Lower lobe of right lung (tissue), 2 donors: ENCODE results near the gene CTU2. TPM values are rescaled to one million over a fixed set of nuclear protein-coding genes. Genes with fewer than 3 reads are reported as not detected.

Experiments used
- ATAC-seq, 2 donors: fragments of 200-7000 bp; cut with Tn5 transposase; one replicate each; pipeline ENCODE4 v1.9.1; 2020 to 2022; ENCODE audit warnings: mild to moderate bottlenecking in 2 of 2, moderate library complexity in 2 of 2
- DNase-seq: peaks from one replicate; pipeline ENCODE4 v3.0.0-alpha.2; 2020
- H3K27ac ChIP-seq: fragments of 200-600 bp; one replicate; pipeline ENCODE4 v1.8.0; 2022
- H3K27me3 ChIP-seq: fragments of 200-600 bp; one replicate; pipeline ENCODE4 v1.8.0; 2022; ENCODE audit warnings: low read depth
- H3K36me3 ChIP-seq: fragments of 200-600 bp; one replicate; pipeline ENCODE4 v1.8.0; 2022; ENCODE audit warnings: mild to moderate bottlenecking
- H3K4me1 ChIP-seq: fragments of 200-600 bp; one replicate; pipeline ENCODE4 v1.8.0; 2022
- H3K4me3 ChIP-seq: fragments of 200-600 bp; one replicate; pipeline ENCODE4 v1.8.0; 2022; ENCODE audit warnings: mild to moderate bottlenecking
- H3K9me3 ChIP-seq: fragments of 200-600 bp; one replicate; pipeline ENCODE4 v1.8.0; 2022
- CTCF ChIP-seq: fragments of 200-600 bp; IDR thresholded peaks from one replicate; pipeline ENCODE4 v1.8.0; 2022; ENCODE audit warnings: antibody characterized with exemption, mild to moderate bottlenecking
- intact Hi-C: fragments of 100-400 bp; cut with DNase I; formaldehyde crosslinking; loops from one replicate; pipeline ENCODE4 v1.11.0; 2022
- total RNA-seq: library from RNA; stranded (reverse); fragmentation: NEBNext Ultra II Directional; extraction: Animal tissue kit (Norgen Biotek cat#: 25700); gene quantifications from one replicate; pipeline ENCODE4 v1.2.1, GENCODE V29; 2021
- donor health status: DM: no; HTN: yes; CAD: no; lungs with severe emphysema.

The CTU2 gene
- total RNA-seq, 1 donor from 2014 or later: 14.5 TPM

GRCh38 chr16:88750854-88751253 is 44.6 kb downstream of the CTU2 start:
- ATAC-seq (no peak), DNase-seq (no peak)
- peaks cover 23% of the 10 kb centered on the region for H3K4me1 ChIP-seq

GRCh38 chr16:88752386-88753002 is 46.2 kb downstream of the CTU2 start:
- intact Hi-C loops: no loop called here
- Histone ChIP-seq H3K27ac (no peak overlapping the region), H3K4me1 (peaks cover 15% of the 10 kb centered on the region), H3K4me3 (no peak overlapping the region), H3K27me3 (no peaks in the 10 kb centered on the region), H3K9me3 (no peaks in the 10 kb centered on the region), H3K36me3 (peaks cover 24% of the 10 kb centered on the region)
- ATAC-seq (no peak), DNase-seq (no peak)
- no peak for TF ChIP-seq CTCF

More at GRCh38 chr16:88750854-88751253, 44.6 kb downstream of the CTU2 start:
- H3K36me3 ChIP-seq: peaks cover 24% of the 10 kb centered on the region
- intact Hi-C loops: no loop called here
- no peaks in the 10 kb centered on the region for H3K27me3 ChIP-seq
- H3K27ac ChIP-seq: no peak overlapping the region
- TF ChIP-seq CTCF: no peak
- H3K4me3 ChIP-seq: no peak overlapping the region
- no peaks in the 10 kb centered on the region for H3K9me3 ChIP-seq

- H3K4me1 ChIP-seq: peaks cover 15% of the 10 kb centered on the region
- no peak overlapping the region for H3K27ac ChIP-seq
- ATAC-seq: no peak
- no peak overlapping the region for H3K4me3 ChIP-seq
- no peak for TF ChIP-seq CTCF
- intact Hi-C loops: no loop called here
- DNase-seq: no peak
- H3K36me3 ChIP-seq: peaks cover 21% of the 10 kb centered on the region
- no peaks in the 10 kb centered on the region for H3K9me3 ChIP-seq
- no peaks in the 10 kb centered on the region for H3K27me3 ChIP-seq
Measured at GRCh38 chr16:88753191-88753590, 46.9 kb downstream of the CTU2 start.

GRCh38 chr16:88753602-88754001 is 47.3 kb downstream of the CTU2 start:
- Histone ChIP-seq H3K27ac (no peak overlapping the region), H3K4me1 (peaks cover 19% of the 10 kb centered on the region), H3K36me3 (peaks cover 17% of the 10 kb centered on the region), H3K9me3 (no peaks in the 10 kb centered on the region), H3K27me3 (no peaks in the 10 kb centered on the region), H3K4me3 (no peak overlapping the region)
- no peak for DNase-seq
- no peak for TF ChIP-seq CTCF
- no peak for ATAC-seq
- intact Hi-C loops: no loop called here

- Histone ChIP-seq H3K9me3 (no peaks in the 10 kb centered on the region), H3K36me3 (peaks cover 16% of the 10 kb centered on the region), H3K4me1 (peaks cover 26% of the 10 kb centered on the region), H3K27me3 (no peaks in the 10 kb centered on the region), H3K4me3 (no peak overlapping the region), H3K27ac (no peak overlapping the region)
- intact Hi-C loops: no loop called here
- DNase-seq (no peak), ATAC-seq (no peak)
- TF ChIP-seq CTCF: no peak
Measured at GRCh38 chr16:88754109-88754911, 48.0 kb downstream of the CTU2 start.
